ENCODE data around the gene FOXK2.

FOXK2 gene

GRCh38 chr17:82494236-82495055, 25.1 kb upstream of the FOXK2 start:
- in situ Hi-C loops (cut with MboI; ENCODE audit: low pct_unique_long_range_greater_than_20kb, low sequenced_read_pairs, unreplicated experiment) = no loop called here
- DNase-seq (ENCODE audit: low spot score) = peak; percentile 93
- TF ChIP-seq CTCF (IDR thresholded peaks at IDR 0.05; ENCODE audit: extremely low read depth, insufficient read depth, missing control alignments) = peak; percentile 97

- DNase-seq (ENCODE audit: low spot score) = no peak
- in situ Hi-C loops (cut with MboI; ENCODE audit: low pct_unique_long_range_greater_than_20kb, low sequenced_read_pairs, unreplicated experiment) = no loop called here
- TF ChIP-seq CTCF (IDR thresholded peaks at IDR 0.05; ENCODE audit: extremely low read depth, insufficient read depth, missing control alignments) = no peak
These were observed 23.5 kb upstream of the FOXK2 start for GRCh38 chr17:82495844-82496528.

- DNase-seq (ENCODE audit: low spot score) = peak; percentile 95
- in situ Hi-C loops (cut with MboI; ENCODE audit: low pct_unique_long_range_greater_than_20kb, low sequenced_read_pairs, unreplicated experiment) = no loop called here
- TF ChIP-seq CTCF (IDR thresholded peaks at IDR 0.05; ENCODE audit: extremely low read depth, insufficient read depth, missing control alignments) = no peak
These were observed 22.8 kb upstream of the FOXK2 start for GRCh38 chr17:82496529-82497434.

GRCh38 chr17:82497483-82498405, 21.8 kb upstream of the FOXK2 start:
- in situ Hi-C loops (cut with MboI; ENCODE audit: low pct_unique_long_range_greater_than_20kb, low sequenced_read_pairs, unreplicated experiment) = no loop called here
- peak; percentile 66 for DNase-seq (ENCODE audit: low spot score)
- TF ChIP-seq CTCF (IDR thresholded peaks at IDR 0.05; ENCODE audit: extremely low read depth, insufficient read depth, missing control alignments) = no peak

GRCh38 chr17:82502207-82502606, 17.3 kb upstream of the FOXK2 start:
- in situ Hi-C loops (cut with MboI; ENCODE audit: low pct_unique_long_range_greater_than_20kb, low sequenced_read_pairs, unreplicated experiment) = no loop called here
- no peak for DNase-seq (ENCODE audit: low spot score)
- no peak for TF ChIP-seq CTCF (IDR thresholded peaks at IDR 0.05; ENCODE audit: extremely low read depth, insufficient read depth, missing control alignments)

All from GM13977 (cell line).